Left renal cortex interstitium (tissue), 4 donors: ENCODE data around the gene CDK14. TPM values are rescaled to one million over a fixed set of nuclear protein-coding genes. Genes with fewer than 3 reads are reported as not detected.
"Not testable (repeated sequence)": the region's sequence is repeated elsewhere in the genome, so short reads cannot be mapped to it uniquely, and the experiment has no call there.

ENCODE experiments used
- DNase-seq, 4 donors: peaks; one replicate each; pipeline ENCODE4 v3.0.0-alpha.2; 2013; ENCODE audit warnings: low read depth in 4 of 4, low spot score in 2 of 4, missing footprints in 1 of 4
- polyA plus RNA-seq, 4 donors: library from polyadenylated mRNA; unstranded; fragments of 120-200 nt; gene quantifications; one replicate each; pipeline ENCODE4 v1.2.1, GENCODE V29; 2013; ENCODE audit not compliant: insufficient read length in 4 of 4

Gene CDK14
- polyA plus RNA-seq, 4 donors = 29.4 to 32.5 (median 29.7) TPM

DNA sequence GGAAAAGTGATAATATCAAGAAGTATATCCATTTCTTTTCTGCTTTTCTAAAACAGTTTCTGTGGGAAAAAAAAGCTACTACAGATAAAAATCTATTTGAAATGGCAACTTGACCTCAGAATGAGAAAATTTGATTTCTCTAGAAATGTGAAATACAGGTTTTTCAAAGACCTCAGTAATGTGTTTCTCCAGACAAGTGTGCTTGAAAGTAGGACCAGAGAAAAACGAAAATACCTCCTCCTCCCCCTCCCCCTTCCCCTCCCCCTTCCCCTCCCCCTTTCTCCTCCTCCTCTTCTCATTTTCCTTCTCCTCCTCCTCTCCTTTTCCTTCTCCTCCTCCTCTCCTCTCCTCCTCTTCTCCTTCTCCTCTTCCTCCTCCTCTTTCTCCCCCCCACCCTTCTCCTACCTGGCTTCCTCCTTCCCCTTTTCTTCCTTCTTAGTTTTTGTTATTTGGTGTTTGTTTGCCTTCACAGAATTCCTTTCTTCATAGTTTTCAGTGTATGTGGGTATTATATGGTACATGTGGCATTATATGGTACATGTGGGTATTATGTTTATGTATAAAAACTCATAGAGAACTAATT lies 179.4 kb downstream of the CDK14 start:
- DNase-seq = no peak

DNA sequence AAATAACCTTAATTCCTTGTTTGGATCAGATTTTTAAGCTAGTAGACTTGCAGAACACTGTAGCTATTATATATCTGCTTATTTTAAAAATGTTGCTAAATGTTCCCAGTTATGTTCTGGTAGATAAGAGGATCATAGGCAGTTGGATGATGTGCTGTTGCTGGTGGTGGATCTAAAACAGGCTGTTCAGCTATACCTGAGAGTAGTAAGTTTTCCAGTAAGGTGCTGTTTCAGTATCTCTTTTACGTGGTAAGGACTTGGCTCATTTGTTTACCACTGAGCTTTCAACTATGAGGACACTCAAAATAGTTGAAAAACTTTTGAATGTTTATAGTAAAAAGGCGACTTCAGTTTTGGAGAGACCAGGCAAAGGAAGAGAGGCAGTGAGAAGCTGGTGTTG lies 180.9 kb downstream of the CDK14 start:
- DNase-seq = no peak

DNA sequence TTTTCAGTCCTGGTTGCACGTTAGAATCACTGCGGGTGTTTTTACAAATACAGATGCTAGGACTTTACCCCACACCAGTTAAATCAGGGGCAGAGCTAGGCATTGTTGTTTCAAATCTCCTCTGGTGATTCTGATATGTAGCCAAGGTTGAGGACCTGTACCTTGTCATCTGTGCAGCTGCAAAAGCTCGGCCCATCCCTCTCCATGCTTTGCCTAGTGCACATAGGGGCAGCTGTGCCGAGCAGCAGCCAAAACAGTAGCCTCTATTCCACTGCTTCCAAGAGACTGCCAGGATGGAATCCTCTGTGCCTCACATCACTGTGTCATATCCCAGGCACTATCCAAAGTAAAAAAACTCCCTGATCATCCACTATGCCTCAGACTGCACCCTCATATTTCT lies 181.3 kb downstream of the CDK14 start:
- DNase-seq = no peak

DNA sequence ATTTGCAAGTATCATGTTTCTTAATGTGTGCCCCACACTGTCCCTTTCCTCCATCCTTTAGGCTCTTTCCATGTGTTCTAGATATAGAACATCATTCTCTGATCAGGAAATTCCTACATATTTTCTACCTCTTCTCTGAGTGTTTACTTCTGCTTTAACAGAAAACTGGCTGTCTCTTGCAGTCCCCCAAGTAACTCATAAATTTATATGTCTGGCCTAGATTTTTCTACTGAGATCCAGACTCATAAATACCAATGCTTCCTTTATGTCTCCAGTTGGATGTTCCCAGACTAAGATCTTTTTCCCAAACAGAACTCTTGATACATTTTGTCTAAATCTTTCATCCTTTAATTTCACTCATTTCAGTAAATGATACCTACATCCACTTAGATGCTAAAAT lies 181.8 kb downstream of the CDK14 start:
- DNase-seq = no peak

DNA sequence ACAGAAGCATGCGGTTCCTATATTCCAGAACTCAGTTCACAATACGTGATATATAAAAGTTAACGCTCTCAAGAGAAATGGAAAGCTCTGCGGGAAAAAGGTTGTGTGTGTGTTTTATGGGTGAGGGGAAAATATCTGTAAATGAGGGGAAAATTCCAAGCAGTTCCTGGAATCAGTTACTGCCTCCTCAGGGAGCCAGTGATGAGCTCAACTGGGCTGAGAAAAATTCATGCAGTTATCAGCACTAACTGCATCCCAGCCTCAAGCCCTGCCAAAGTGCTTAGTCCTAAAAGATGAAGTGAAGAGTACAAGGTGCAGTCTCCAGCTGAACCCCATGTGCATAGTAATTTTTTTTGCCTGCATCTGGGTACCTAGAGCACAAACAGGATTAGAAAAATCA lies 191.9 kb downstream of the CDK14 start:
- DNase-seq = no peak

DNA sequence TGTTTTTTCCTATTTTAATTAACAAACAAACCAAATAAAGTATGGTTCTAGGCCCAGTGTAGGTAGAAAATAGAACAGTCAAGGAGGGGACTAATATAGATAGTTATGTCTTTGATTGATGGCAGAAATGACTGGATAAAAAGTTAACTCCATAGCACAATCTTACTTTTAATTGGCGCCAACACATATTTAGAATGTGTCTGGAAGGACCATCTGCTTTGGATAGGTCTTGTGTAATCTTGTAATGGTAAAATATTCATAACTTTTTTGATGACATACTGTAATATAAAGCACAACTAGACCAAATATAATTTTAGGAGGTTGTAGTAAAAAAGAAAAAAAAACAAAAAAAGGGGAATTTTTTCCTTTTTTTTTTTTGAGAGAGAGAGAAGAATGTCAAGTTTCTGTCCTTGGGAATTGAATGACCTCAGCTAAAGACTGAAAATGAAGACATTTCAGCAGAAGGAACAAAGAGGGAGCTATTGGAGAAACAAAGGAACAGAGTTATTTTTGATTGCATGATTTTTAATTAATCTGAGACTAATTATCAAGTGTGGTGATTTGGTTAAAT lies 193.7 kb downstream of the CDK14 start:
- DNase-seq = no peak

DNA sequence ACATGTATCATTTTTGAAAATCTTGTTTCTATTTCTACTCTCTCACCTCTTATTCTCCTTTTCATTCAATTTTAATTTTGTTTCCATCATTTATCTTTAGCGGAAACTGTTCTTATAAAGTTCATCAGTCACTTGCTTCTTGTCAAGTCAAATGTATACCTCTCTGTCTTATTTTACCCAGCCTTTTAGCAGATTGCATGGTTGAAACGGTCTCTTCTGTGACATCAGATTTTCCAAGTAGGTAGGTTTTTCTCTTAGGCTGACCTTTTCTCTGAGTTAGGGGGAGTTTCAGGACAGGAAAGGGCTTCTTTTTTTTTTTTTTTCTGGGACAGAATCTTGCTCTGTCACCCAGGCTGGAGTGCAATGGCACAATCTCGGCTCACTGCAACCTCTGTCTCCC lies 195.5 kb downstream of the CDK14 start:
- no peak for DNase-seq

DNA sequence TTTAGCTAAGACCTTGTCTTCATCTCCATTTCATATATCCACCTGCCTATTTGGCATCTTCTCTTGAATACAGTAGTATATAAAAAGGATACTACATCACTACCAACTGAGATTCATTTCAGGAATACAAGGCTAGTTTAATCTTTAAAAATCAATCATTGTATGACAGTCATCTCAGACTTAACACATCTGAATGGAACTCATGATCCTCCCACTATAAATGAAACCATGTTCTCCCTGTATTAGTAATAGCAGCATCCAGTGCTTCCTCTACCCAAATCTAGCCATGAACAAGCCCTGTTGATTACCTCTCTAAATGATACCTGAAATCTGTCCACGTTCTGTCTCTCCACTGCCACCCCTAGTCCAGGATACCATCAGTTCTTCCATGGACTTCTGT lies 196.2 kb downstream of the CDK14 start:
- DNase-seq = no peak

DNA sequence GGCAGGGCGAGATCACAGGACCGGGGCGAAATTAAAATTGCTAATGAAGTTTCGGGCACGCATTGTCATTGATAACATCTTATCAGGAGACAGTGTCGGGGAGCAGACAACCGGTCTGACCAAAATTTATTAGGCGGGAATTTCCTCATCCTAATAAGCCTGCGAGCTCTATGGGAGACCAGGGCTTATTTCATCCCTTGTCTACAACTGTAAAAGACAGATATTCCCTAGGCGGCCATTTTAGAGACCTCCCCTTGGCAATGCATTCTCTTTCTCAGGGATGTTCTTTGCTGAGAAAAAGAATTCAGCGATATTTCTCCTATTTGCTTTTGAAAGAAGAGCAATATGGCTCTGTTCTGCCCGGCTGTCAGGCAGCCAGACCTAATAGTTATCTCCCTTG lies 198.1 kb downstream of the CDK14 start:
- DNase-seq = not testable (repeated sequence)

DNA sequence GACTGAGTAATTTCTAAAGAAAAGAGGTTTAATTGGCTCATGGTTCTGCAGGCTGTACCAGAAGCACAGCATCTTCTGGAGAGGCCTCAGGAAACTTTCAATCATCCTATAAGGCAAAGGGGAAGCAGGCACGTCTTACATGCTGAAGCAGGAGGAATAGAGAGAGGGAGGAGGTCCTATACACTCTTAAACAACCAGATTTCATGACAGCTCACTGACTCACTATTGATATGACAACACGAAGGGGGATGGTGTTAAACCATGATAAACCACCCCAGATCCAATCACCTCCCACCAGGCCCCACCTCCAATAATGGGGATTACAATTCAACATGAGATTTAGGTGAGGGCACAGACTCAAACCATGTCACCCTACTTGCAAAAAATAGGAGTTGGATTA lies 201.5 kb downstream of the CDK14 start:
- DNase-seq = no peak

DNA sequence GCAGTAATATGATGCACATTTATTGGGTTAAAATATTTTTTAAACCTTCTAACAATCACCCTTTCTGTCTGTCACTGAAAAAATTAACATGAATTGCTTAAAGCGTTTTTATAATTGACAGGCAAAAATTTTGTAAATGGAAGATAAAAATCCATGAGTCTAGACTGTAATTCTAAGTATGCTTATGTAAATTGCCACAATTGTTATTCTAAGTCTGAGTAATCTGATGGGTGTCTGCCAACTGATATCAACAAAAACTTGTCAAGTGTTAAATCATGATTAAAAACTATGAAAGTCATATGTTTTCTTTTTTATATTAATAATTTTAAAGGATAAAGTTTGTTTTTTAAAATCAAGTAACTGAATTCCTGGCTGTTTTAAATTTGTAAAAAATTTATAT lies 208.2 kb downstream of the CDK14 start:
- no peak for DNase-seq

DNA sequence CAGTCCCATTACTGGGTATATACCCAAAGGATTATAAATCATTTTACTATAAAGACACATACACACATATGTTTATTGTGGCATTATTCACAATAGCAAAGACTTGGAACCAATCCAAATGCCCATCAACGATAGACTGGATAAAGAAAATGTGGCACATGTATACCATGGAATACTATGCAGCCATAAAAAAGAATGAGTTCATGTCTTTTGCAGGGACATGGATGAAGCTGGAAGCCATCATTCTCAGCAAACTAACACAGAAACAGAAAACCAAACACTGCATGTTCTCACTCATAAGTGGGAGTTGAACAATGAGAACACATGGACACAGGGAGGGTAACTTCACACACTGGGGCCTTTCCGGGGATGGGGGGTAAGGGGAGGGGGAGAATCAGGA lies 219.4 kb downstream of the CDK14 start:
- DNase-seq = not testable (repeated sequence)

DNA sequence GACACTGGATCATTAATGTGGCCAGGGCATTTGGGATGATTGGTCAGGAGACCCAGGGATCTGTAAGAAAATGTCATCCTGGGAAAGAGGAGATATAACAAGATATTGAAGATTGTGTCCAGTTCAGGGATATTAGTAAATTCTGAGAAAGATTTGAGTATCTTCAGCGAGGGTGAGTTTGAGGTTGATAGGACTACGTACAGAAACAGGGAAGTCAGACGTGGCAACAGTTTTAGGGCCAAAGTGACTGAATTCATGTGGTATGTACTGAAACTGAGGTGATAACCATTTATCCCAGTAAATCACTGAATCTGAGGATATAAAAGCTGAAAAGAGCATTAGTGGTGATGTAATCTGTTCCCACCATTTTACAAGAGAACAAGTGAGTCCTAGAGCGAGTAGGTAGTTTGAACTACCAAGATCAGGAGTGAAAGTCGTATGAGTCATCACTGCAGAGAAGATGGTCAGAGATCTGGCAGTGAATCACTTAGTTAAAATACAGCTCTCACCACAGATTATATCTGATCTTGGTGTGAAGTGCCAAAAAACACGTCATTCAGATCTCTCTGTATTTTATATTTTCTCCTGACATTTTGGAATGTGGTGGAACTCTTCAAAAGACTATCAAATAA lies 220.5 kb downstream of the CDK14 start:
- no peak for DNase-seq

DNA sequence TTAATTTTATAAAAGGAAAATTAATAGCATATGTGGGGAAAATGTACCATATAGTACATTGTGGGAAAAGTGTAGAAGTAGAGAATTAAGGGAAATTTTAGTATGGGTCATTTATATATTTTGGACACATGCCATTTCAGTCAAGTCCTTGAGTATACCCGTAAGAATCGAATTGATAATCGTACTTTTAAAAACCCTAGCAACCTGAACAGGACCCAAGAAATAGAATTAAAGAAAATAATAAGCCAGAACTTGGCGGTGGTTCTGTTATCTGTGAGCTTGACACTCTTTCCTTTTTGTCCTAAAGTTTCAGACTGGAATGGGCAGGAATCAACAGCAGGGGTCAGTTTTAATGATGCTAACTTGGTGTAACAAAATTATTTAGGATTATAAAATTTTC lies 221.0 kb downstream of the CDK14 start:
- no peak for DNase-seq

DNA sequence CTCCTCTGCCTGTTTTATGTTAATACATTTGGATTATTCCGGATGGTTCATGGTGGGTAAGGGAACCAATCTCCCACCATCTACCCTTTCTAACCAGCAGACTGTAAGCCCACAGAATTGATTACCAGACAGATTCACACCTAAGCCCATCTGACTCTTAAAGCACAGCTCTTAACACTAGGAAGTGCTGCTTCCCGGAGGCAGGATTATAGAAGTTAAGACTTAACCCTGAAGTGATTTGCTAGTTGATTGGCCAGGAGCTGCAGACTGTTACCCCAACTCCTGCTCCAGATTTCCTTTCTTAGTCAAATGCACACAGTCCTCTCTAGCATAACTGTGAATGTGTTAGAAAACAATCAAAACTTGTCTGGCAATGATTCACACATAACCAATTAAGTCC lies 221.7 kb downstream of the CDK14 start:
- DNase-seq = no peak

DNA sequence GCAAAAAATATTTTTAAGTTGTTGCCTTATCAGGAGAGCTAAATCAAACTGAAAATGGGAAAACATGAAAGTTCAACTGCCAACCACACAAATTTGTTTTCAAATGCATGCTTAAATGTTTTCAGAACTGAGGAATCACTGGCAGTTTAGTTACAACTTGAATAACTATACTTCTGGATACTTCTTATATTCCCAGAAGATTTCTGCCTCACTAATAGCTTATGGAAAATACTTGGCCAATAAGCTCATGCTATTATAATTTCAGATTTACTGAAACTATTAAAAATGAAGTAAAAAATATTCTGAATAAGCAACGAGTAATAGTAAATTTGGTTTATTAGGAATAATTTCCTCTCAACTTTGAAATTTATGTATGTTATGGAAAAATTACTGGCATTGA lies 222.2 kb downstream of the CDK14 start:
- no peak for DNase-seq

DNA sequence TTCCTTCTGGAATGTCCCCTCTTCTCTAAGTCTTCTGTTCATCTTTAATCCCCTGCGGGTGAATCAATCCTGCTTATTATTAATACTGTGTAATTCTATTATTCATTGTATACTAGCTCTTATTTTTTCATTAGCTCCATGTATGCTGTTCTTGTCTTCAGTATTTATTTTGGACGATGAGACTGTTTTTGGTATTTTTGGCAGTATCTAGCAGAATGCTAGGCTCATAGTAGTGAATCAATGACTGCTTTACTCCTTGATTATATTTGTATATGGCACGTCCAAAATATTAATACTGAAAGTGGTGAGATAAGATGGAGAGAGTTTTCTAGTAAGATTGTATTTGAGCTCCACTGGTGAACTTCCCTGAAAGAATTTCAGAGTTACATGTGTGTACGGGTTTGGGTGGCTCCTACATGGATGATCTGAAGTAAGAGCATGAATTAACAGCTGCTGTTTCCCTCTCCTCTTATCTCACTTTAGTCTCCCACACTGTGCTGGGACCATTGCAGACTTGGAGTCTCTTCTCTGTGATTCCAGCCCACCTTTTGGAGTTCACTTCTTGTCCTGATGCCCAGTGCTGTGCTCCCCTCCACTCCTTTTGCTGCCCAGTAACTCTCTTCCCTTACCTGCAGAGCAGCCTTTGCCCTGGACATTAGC lies 226.0 kb downstream of the CDK14 start:
- DNase-seq = no peak

DNA sequence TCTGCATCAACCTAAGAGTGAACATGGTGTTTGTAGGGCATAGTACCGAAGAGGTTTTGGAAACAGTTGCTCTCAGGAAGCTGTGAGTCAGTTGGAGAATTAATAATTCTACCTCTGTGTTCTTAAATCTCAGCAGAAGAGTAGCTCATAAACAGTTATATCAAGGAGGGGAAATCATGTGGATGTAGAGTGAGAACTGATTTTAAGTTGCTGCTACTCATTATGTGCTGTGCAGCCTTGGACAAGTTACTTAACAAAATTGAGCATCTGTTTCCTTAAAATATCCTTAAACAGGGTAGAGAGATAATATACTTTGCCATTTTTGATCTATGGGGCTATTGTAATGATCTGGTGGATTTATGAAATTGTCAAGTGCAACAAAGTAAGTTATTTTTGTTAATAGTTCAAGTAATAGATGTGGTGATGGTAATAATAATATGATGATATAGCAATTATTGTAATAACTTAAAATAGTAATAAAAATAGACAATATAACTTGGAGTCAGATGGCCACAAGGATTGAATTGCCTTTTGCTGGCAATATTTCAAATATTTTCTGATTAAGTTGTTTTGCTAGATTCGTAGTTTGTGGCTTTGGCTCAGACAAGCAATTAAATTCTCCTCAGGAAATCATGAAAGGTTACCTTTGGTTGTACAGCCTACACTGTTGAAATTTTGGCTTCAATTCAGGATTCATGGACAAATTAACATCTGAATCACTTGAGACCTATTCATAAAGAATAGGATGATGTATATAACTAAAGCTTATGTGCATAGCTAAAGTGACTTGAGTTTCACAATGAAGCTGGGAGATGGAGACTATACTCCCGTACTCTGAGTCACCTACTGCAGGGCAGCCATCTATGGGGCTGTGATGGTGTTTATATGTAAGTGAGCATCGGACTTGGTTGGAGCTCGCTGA lies 228.5 kb downstream of the CDK14 start:
- DNase-seq = no peak

DNA sequence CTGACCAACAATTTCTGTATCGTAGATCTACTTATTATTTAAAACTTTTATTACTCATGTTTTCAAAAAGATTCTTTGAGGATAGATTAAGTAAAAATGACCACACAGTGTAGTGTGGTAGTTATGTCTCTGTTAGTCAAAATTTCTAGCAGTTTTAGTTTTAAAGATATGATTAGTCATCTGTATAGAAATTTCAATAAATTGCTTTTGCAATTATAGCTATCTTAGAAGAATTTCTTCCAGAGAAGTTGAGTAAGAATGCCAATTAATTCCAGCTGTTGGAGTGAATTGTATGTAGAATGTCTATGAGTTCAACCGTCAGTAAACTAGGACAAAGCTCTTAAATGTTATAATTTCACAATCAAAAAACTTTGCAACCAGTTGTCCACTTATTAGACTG lies 229.7 kb downstream of the CDK14 start:
- DNase-seq = no peak

DNA sequence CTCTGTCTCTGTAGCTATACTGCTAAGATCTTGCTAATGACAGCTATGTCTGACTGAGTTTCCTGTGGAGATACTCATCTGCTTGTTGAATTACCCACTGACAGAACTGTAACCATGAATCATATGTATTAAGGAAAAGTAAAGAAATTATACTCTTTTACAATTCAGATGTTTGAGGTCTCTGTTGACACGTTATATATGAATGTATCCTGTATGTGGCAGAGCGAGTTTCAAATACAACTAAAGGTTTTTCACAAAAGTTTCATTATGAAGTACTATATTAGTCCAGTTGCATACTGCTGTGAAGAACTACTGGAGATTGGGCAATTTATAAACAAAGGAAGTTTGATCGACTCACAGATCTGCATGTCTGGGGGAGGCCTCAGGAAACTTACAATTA lies 232.5 kb downstream of the CDK14 start:
- no peak for DNase-seq

DNA sequence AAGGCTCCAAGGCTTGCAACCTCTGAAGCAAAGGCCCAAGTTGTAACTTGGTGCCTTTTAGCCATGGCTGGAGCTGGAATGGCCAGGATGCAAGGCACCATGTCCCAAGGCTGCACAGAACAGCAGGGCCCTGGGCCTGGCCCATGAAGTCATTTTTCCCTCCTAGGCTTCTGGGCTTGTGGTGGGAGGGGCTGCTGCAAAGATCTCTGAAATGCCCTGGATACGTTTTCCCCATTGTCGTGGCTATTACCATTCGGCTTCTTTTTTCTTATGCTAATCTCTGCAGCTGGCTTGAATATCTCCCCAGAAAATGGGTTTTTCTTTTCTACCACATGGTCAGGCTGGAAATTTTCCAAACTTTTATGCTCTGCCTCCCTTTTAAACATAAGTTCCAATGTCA lies 234.2 kb downstream of the CDK14 start:
- DNase-seq = no peak
